GM12892 (cell line): Measurements from ENCODE around the gene RNF213.
A peak's percentile ranks its signal among the peaks of the same experiment; 100 is the strongest.

Experiments used
- DNase-seq: peaks from one replicate; pipeline ENCODE4 v3.0.0; 2011; ENCODE audit not compliant: insufficient read length
- FAIRE-seq: peaks from 2 replicates; lab custom pipeline; 2011; peaks lifted over from hg19 to GRCh38; lab: Jason Lieb, UNC
- POLR2A ChIP-seq: IDR thresholded peaks from 2 replicates; pipeline ENCODE4 v1.6.1; 2011; ENCODE audit warnings: low read depth, low read length, control low read depth
- POLR2AphosphoS5 ChIP-seq: IDR thresholded peaks from 2 replicates; pipeline ENCODE4 v1.6.1; 2011; ENCODE audit warnings: low read depth, low read length, control low read depth
- TAF1 ChIP-seq: IDR thresholded peaks from 2 replicates; pipeline ENCODE4 v1.6.1; 2011; ENCODE audit warnings: low read depth, mild to moderate bottlenecking, control low read depth, low read length, borderline replicate concordance

RNF213 gene

DNA sequence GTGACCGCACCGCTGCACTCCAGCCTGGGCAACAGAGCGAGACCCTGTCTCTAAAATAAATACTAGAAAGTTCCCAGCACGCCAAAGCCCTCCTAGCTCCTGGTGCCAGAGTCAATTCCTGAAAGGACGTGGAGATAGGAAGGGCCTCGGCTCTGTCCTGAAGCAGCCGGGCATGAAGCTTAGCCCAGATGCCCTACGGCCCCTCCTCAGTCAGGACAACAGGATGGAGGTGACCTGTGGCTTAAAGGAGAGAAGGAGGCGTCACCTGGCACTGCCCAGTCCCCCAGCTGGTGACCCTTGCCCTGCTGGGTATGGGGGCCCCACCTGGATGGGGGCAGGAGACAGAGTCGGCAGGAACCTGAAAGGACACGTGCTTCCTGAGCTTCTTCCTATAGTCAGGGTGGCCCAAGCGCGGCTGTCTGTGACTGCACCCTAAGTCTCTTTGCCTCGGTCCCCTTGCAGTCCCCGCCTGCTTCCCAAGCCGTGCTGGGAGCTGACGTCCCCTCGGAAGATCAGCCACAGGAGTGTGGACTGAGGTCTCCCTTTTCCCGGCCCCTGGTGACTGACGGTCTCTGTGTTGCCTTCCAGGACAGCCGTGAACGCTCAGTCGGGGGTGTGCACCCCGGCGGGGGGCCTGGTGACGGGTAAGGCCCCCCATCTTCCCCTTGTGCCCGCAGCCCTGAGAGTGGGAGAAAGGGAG, 14.9 kb upstream of the RNF213 start:
- FAIRE-seq, result no peak
- no peak for TF ChIP-seq TAF1
- TF ChIP-seq POLR2AphosphoS5, result no peak
- DNase-seq, result no peak

DNA sequence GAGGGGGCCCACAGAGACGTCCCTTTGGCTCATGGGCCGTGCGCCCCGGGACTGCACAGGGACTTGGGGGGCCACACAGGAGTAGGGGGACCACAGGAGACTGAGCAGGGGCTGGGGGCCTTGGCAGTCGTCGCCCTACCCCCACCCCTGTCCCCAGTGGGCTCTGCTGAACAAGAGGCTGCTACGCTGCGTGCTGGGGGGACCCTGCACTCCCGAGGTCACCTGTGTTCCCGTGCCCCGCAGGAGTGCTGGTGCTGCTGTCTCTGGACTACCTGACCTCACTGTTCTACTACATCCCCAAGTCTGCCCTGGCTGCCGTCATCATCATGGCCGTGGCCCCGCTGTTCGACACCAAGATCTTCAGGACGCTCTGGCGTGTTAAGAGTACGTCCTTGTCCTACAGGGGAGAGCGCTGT, 14.4 kb upstream of the RNF213 start:
- FAIRE-seq (no peak), DNase-seq (no peak)
- no peak for TF ChIP-seq POLR2A
- TF ChIP-seq TAF1, result no peak
- no peak for TF ChIP-seq POLR2AphosphoS5

DNA sequence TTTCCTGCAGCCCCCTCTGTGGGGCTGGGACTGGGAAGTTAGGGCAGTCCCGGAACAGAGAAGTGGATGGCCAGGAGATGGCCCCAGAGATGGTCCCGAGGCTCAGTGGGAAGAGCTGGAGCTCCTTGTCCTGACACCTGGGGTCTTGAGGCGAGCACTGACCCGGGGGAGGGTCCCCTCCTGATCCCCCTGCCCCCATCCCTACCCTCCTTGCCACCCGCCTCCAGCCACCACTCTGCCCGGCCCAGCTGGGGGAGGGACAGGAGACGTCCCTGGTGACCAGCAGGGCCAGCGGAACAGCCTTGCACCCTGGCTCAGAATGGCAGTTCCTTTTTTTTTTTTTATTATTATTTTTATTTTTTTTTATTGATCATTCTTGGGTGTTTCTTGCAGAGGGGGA, 13.9 kb upstream of the RNF213 start:
- FAIRE-seq (no peak), DNase-seq (no peak)
- TF ChIP-seq POLR2AphosphoS5 (no peak), POLR2A (no peak), TAF1 (no peak)

GRCh38 chr17:80247561-80247960, 13.1 kb upstream of the RNF213 start:
- FAIRE-seq (no peak), DNase-seq (no peak)

GRCh38 chr17:80248001-80248893, 12.4 kb upstream of the RNF213 start:
- TF ChIP-seq TAF1 (no peak), POLR2A (no peak), POLR2AphosphoS5 (no peak)
- FAIRE-seq (no peak), DNase-seq (no peak)

More at GRCh38 chr17:80247561-80247960, 13.1 kb upstream of the RNF213 start:
- TF ChIP-seq POLR2AphosphoS5, result no peak
- TF ChIP-seq POLR2A, result no peak
- TF ChIP-seq TAF1, result no peak

DNA sequence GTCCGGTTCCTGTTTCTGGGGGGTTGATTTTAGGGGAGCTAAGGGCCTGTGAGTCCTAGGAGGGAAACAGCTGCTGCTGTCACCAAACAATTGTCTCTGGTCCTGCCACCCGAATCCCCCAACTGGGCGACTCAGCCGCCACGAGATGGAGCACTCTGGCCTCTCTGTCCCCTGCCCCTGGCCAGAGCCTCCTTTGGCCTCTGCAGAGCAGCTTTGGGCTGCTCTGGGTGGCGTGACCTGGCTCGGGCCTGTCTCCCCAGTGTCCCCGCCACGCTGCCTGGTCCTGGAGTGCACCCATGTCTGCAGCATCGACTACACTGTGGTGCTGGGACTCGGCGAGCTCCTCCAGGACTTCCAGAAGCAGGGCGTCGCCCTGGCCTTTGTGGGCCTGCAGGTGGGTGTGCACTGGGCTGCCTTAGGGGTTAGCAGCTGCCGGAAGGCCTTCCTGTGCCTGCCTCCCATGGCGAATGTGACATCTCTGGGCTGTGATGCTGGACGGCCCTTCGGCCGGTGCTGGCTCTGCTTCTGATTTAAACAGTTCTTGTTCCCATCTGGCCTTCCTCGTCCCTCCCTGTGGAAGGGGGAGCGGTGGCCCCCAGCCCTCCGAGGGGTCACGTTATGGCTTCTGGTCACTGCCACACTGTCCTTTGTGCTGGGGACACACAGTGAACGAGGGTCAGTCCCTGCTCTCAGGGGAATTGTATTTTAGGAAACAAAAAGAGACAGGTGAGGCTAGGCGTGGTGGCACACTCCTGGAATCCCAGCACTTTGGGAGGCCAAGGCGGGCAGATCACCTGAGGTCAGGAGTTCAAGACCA, 11.6 kb upstream of the RNF213 start:
- DNase-seq, result peak; percentile 2
- no peak for FAIRE-seq
- TF ChIP-seq POLR2A, result no peak
- no peak for TF ChIP-seq TAF1
- no peak for TF ChIP-seq POLR2AphosphoS5

GRCh38 chr17:80251966-80252365, 8.7 kb upstream of the RNF213 start:
- DNase-seq, result no peak
- no peak for FAIRE-seq
- TF ChIP-seq TAF1, result no peak
- no peak for TF ChIP-seq POLR2AphosphoS5
- TF ChIP-seq POLR2A, result no peak

DNA sequence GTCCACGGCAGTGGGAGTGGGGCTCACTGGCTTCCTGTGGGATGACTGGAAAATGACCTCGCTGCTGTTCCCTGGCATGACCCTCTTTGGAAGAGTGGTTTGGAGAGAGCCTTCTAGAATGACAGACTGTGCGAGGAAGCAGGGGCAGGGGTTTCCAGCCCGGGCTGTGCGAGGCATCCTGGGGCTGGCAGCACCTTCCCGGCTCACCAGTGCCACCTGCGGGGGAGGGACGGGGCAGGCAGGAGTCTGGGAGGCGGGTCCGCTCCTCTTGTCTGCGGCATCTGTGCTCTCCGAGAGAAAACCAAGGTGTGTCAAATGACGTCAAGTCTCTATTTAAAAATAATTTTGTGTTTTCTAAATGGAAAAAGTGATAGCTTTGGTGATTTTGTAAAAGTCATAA, 7.8 kb upstream of the RNF213 start:
- DNase-seq, result peak; percentile 79
- no peak for TF ChIP-seq POLR2AphosphoS5
- TF ChIP-seq POLR2A, result no peak
- TF ChIP-seq TAF1, result no peak
- FAIRE-seq, result no peak

DNA sequence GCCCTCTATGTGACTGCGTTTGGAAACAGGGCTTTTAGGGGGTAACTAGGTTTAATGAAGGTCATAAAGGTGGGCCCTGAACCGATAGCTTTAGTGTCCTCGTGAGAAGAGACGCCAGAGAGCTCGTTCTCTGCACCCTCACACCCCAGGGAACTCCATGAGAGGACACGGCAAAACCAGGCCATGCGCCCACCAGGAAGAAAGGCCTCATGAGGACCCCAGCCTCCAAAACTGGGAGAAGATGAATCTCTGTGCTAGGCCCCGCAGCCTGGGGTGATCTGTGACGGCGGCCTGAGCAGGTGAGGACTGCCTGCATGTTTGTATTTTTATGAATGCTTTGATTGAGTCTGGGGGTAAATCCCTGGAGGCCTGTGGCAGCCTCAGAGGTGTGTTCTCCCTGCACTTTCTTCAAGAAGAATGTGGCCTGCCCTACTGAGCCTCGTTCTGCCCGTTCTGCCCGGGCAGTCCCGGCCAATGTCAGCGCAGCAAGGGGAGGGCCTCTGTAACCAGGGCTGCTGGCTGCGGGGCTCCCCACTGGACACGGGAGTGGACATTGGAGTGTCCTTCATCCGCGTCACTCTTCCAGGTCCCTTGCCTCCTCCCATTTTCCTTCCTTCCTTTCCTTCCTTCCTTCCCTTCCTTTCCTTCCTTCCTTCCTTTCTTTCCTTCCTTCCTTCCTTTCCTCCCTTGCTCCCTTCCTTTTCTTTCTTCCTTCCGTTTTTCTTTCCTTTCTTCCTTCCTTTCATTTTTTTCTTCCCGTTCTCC, 6.8 kb upstream of the RNF213 start:
- no peak for DNase-seq
- FAIRE-seq, result no peak
- TF ChIP-seq POLR2A, result no peak
- no peak for TF ChIP-seq POLR2AphosphoS5
- TF ChIP-seq TAF1, result no peak

DNA sequence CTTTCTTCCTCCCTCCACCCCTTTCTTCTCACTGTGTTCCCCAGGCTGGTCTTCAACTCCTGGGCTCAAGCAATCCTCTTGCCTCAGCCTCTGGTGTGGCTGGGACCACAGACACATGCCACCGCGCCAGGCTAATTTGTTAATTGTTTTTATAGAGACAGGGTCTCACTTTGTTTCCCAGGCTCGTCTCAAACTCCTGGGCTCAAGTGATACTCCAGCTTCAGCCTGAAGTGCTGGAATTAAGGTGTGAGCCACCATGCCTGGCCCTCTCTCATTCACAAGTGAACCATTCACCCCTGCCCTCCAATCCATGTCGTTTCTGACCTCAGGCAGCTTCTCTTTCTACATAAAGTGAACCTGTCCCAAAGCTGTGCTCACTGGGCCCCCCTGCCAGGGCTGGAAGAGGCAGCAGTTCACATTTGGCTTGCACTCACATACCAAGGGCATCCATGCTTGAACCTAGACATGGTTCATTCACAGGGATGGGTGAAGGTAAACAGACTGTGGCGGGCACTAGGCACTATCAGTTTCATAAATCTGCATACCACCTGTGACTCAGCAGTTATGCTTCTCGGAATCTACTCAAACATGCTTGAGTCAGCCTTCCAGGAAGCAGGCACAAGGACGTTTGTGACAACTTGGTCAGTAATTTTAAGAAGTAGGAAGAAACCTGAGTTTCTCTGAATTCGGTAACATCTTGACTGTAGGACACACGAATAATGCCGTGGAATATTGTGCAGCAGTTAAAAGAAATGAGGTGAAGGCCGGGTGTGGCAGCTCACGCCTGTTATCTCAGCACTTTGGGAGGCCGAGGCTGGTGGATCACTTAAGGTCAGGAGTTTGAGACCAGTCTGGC, 6.0 kb upstream of the RNF213 start:
- no peak for DNase-seq
- FAIRE-seq, result peak; percentile 87
- TF ChIP-seq POLR2A (0 out of 2 replicates have a peak, but pooled peaks have one; percentile 26), POLR2AphosphoS5 (no peak)
